Panc1 (cell line): ENCODE results near the gene ERC2.

Experiments
- POLR2AphosphoS5 ChIP-seq: IDR thresholded peaks from 2 replicates; pipeline ENCODE4 v1.6.1; 2012; ENCODE audit warnings: mild to moderate bottlenecking, low read depth, low read length, moderate library complexity
- SIN3A ChIP-seq: IDR thresholded peaks from 2 replicates; pipeline ENCODE4 v1.6.1; 2012; ENCODE audit warnings: low read depth, mild to moderate bottlenecking, low read length, moderate library complexity, borderline replicate concordance; ENCODE audit not compliant: insufficient read depth
- TCF7L2 ChIP-seq: IDR thresholded peaks from 2 replicates; pipeline ENCODE4 v1.6.1; 2011; ENCODE audit warnings: mild to moderate bottlenecking, low read depth, low read length, inconsistent platforms
- TF ChIP-seq, protein P1 (sequence below): fragments of 450-650 bp; IDR thresholded peaks from 2 replicates; pipeline ENCODE4 v1.5.1; 2017; ENCODE audit warnings: mild to moderate bottlenecking
- TF ChIP-seq, protein P2 (sequence below), 2 experiments: IDR thresholded peaks; 2 replicates each; pipeline ENCODE4 v1.6.1; 2011 to 2012; ENCODE audit warnings: low read depth in 2 of 2, control low read depth in 1 of 2, low read length in 1 of 2, mild to moderate bottlenecking in 1 of 2, moderate library complexity in 1 of 2; ENCODE audit not compliant: insufficient read depth in 1 of 2

DNA sequence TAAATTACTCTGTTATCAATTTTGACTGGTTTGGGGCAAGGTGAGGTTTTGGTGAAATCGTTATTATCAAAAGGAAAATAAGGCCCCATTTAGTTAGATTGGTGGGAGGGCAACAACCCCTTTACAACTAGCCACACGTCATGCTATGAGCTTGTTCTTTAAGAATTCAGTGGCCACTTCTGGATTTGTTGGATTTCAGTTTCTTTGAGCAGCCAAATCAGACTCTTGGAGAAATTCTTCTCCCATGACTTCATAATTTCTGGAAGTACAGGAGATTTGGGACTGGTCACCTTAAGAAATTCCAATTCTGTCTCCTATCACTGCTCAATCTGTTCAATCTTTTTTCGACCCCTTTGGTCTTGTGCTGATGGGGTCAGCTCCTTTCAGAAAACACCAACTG lies 966.4 kb downstream of the ERC2 start:
- TF ChIP-seq, protein P1, sequence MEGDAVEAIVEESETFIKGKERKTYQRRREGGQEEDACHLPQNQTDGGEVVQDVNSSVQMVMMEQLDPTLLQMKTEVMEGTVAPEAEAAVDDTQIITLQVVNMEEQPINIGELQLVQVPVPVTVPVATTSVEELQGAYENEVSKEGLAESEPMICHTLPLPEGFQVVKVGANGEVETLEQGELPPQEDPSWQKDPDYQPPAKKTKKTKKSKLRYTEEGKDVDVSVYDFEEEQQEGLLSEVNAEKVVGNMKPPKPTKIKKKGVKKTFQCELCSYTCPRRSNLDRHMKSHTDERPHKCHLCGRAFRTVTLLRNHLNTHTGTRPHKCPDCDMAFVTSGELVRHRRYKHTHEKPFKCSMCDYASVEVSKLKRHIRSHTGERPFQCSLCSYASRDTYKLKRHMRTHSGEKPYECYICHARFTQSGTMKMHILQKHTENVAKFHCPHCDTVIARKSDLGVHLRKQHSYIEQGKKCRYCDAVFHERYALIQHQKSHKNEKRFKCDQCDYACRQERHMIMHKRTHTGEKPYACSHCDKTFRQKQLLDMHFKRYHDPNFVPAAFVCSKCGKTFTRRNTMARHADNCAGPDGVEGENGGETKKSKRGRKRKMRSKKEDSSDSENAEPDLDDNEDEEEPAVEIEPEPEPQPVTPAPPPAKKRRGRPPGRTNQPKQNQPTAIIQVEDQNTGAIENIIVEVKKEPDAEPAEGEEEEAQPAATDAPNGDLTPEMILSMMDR: no peak
- no peak for TF ChIP-seq SIN3A
- no peak for TF ChIP-seq TCF7L2
- no peak for TF ChIP-seq POLR2AphosphoS5
- TF ChIP-seq, protein P2, sequence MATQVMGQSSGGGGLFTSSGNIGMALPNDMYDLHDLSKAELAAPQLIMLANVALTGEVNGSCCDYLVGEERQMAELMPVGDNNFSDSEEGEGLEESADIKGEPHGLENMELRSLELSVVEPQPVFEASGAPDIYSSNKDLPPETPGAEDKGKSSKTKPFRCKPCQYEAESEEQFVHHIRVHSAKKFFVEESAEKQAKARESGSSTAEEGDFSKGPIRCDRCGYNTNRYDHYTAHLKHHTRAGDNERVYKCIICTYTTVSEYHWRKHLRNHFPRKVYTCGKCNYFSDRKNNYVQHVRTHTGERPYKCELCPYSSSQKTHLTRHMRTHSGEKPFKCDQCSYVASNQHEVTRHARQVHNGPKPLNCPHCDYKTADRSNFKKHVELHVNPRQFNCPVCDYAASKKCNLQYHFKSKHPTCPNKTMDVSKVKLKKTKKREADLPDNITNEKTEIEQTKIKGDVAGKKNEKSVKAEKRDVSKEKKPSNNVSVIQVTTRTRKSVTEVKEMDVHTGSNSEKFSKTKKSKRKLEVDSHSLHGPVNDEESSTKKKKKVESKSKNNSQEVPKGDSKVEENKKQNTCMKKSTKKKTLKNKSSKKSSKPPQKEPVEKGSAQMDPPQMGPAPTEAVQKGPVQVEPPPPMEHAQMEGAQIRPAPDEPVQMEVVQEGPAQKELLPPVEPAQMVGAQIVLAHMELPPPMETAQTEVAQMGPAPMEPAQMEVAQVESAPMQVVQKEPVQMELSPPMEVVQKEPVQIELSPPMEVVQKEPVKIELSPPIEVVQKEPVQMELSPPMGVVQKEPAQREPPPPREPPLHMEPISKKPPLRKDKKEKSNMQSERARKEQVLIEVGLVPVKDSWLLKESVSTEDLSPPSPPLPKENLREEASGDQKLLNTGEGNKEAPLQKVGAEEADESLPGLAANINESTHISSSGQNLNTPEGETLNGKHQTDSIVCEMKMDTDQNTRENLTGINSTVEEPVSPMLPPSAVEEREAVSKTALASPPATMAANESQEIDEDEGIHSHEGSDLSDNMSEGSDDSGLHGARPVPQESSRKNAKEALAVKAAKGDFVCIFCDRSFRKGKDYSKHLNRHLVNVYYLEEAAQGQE (IDR thresholded peaks at IDR 0.05; ENCODE audit: insufficient read depth in 1 of 2, low read depth in 2 of 2, low read length in 1 of 2): no peak
